CD4-positive, alpha-beta T cell treated with Interleukin-12 subunit alpha and Interleukin-12 subunit beta, for 1 hour (primary cell): Measurements from ENCODE around the gene INTS6.

Experiments
- DNase-seq: peaks from one replicate; pipeline ENCODE4 v3.0.0-alpha.2; 2020

INTS6 gene

GRCh38 chr13:51311957-51312520, 140.8 kb downstream of the INTS6 start:
- DNase-seq: no peak
